ENCODE results near the gene FXN. TPM values are rescaled to one million over a fixed set of nuclear protein-coding genes. Genes with fewer than 3 reads are reported as not detected.

The FXN gene
- total and polyA plus RNA-seq, 4 experiments from 2014 or later, result 14.6 to 65.6 (median 33.2) TPM

GRCh38 chr9:69060766-69061165 is 25.2 kb downstream of the FXN start:
- Histone ChIP-seq H3K27ac (ENCODE audit: low read depth, low read length) (no peak overlapping the region), H3K4me3 (ENCODE audit: low read length in 2 of 2) (no peak overlapping the region), H3K36me3 (ENCODE audit: insufficient read depth, low read length) (peaks cover 9% of the 10 kb centered on the region), H3K27me3 (ENCODE audit: insufficient read depth, low read length) (no peaks in the 10 kb centered on the region), H3K9me3 (ENCODE audit: control insufficient read depth in 1 of 2, low read length in 2 of 2) (no peaks in the 10 kb centered on the region), H3K4me1 (ENCODE audit: insufficient read depth, low read length) (no peaks in the 10 kb centered on the region)
- CTCF ChIA-PET (ENCODE audit: partially characterized antibody), result interaction anchor here (0.5 to 4.8 kb wide), 2 partner anchors 8 to 132 kb away, joined by 3 to 24 read pairs; no protein-coding TSS in a partner anchor
- Mint-ChIP-seq H3K4me3 (no peak overlapping the region), H3K27ac (no peak overlapping the region), H3K27me3 (no peaks in the 10 kb centered on the region), H3K9me3 (no peaks in the 10 kb centered on the region), H3K36me3 (peaks cover 52% of the 10 kb centered on the region in 2 donors), H3K4me1 (peaks cover 0 to 4% (median 0%) of the 10 kb centered on the region in 4 donors)
- POLR2A ChIA-PET (ENCODE audit: partially characterized antibody), result interaction anchor here (1.0 kb wide), 1 partner anchor 25 kb away, joined by 3 read pairs; the partner anchor contains the start of gene FXN
- DNase-seq, result no peak
- intact Hi-C loops (cut with micrococcal nuclease), result no loop called here

DNA sequence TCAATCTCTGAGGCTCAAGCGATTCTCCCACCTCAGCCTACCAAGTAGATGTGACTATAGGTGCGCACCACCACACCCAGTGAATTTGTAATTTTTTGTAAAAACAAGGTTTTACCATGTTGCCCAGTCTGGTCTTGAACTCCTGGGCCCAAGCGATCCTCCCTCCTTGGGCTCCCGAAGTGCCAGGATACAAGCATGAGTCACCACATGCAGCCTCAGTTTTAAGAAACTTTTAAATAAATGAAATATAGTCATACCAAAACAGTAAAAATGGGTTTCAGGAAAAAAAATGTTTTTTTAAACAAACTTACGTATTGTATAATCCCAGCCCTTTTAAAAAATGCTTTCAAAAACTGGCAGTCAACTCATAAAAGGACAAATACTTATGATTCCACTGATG is 26.6 kb downstream of the FXN start:
- intact Hi-C loops (cut with micrococcal nuclease), result no loop called here
- no peaks in the 10 kb centered on the region for H3K4me1 Mint-ChIP-seq
- H3K27ac ChIP-seq (ENCODE audit: low read depth, low read length), result no peak overlapping the region
- no peaks in the 10 kb centered on the region for H3K27me3 Mint-ChIP-seq
- DNase-seq, result no peak
- peaks cover 9% of the 10 kb centered on the region for H3K36me3 ChIP-seq (ENCODE audit: insufficient read depth, low read length)
- H3K36me3 Mint-ChIP-seq, result peaks cover 56% of the 10 kb centered on the region in 2 donors
- H3K9me3 Mint-ChIP-seq, result no peaks in the 10 kb centered on the region
- POLR2A ChIA-PET (ENCODE audit: partially characterized antibody), result no interaction called here
- H3K27me3 ChIP-seq (ENCODE audit: insufficient read depth, low read length), result no peaks in the 10 kb centered on the region
- no peaks in the 10 kb centered on the region for H3K9me3 ChIP-seq (ENCODE audit: control insufficient read depth in 1 of 2, low read length in 2 of 2)
- CTCF ChIA-PET (ENCODE audit: partially characterized antibody), result interaction anchor here (4.8 kb wide), 1 partner anchor 131 kb away, joined by 24 read pairs; no protein-coding TSS in a partner anchor
- H3K4me3 Mint-ChIP-seq, result no peak overlapping the region
- H3K4me3 ChIP-seq (ENCODE audit: low read length in 2 of 2), result no peak overlapping the region
- no peaks in the 10 kb centered on the region for H3K4me1 ChIP-seq (ENCODE audit: insufficient read depth, low read length)
- no peak overlapping the region for H3K27ac Mint-ChIP-seq

GRCh38 chr9:69063839-69064238 is 28.3 kb downstream of the FXN start:
- Mint-ChIP-seq H3K9me3 (no peaks in the 10 kb centered on the region), H3K4me3 (no peak overlapping the region), H3K27ac (no peak overlapping the region), H3K27me3 (no peaks in the 10 kb centered on the region), H3K36me3 (peaks cover 54 to 57% of the 10 kb centered on the region in 2 donors), H3K4me1 (no peaks in the 10 kb centered on the region)
- Histone ChIP-seq H3K27ac (ENCODE audit: low read depth, low read length) (no peak overlapping the region), H3K4me1 (ENCODE audit: insufficient read depth, low read length) (no peaks in the 10 kb centered on the region), H3K9me3 (ENCODE audit: control insufficient read depth in 1 of 2, low read length in 2 of 2) (no peaks in the 10 kb centered on the region), H3K27me3 (ENCODE audit: insufficient read depth, low read length) (no peaks in the 10 kb centered on the region), H3K4me3 (ENCODE audit: low read length in 2 of 2) (no peak overlapping the region), H3K36me3 (ENCODE audit: insufficient read depth, low read length) (peaks cover 18% of the 10 kb centered on the region)
- ChIA-PET POLR2A (ENCODE audit: partially characterized antibody) (no interaction called here), CTCF (ENCODE audit: partially characterized antibody) (no interaction called here)
- DNase-seq, result no peak
- intact Hi-C loops (cut with micrococcal nuclease), result no loop called here

DNA sequence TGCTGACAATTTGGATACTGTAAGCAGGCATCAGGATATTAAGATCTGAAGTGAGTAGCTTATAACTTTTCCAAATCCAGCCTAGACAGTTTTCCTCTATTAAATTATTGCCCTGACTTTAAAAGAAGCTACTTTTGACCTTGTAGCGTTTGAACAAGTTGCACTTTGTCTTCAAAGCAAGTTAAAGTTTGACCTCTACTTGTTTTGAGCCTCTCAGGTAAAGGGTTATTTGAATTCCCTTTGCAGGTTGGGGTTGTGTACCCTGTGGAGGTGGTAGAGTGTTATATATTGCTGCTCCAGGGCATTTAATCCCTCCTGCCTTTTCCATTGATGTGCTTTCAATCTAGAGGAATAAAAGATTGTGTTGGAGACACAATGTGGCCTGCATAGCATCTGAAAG is 30.1 kb downstream of the FXN start:
- ChIA-PET POLR2A (ENCODE audit: partially characterized antibody) (no interaction called here), CTCF (ENCODE audit: partially characterized antibody) (interaction anchor here (0.6 to 1.8 kb wide), 3 partner anchors 40 to 127 kb away, joined by 3 to 7 read pairs (median 3); no protein-coding TSS in a partner anchor)
- Mint-ChIP-seq H3K36me3 (peaks cover 51 to 54% of the 10 kb centered on the region in 2 donors), H3K27ac (no peak overlapping the region), H3K27me3 (no peaks in the 10 kb centered on the region), H3K9me3 (no peaks in the 10 kb centered on the region), H3K4me3 (no peak overlapping the region), H3K4me1 (no peaks in the 10 kb centered on the region)
- no peaks in the 10 kb centered on the region for H3K4me1 ChIP-seq (ENCODE audit: insufficient read depth, low read length)
- DNase-seq, result no peak
- no peak overlapping the region for H3K4me3 ChIP-seq (ENCODE audit: low read length in 2 of 2)
- H3K27ac ChIP-seq (ENCODE audit: low read depth, low read length), result no peak overlapping the region
- no peaks in the 10 kb centered on the region for H3K9me3 ChIP-seq (ENCODE audit: control insufficient read depth in 1 of 2, low read length in 2 of 2)
- H3K27me3 ChIP-seq (ENCODE audit: insufficient read depth, low read length), result no peaks in the 10 kb centered on the region
- intact Hi-C loops (cut with micrococcal nuclease), result no loop called here
- H3K36me3 ChIP-seq (ENCODE audit: insufficient read depth, low read length), result peaks cover 18% of the 10 kb centered on the region

DNA sequence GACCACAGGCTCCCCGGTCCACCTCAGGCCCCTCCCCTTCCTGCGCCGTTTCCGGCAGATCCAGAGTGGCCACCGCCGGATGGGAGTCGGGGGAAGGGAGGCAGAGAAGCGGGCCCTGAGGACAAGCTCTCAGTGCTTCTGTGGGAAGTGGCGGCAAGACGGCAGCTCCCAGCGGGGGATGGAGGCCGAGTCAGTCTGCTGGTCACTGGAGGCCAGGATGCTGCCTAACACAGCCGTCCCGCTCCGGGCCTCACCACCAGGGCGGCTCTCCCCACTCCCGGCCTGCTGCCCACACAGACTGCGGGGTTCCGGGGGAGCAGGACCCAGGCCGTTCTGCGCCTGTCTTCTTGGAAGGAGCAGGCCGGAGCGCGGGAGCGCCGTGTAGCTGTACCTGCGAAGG is 31.4 kb downstream of the FXN start:
- Mint-ChIP-seq H3K27me3 (no peaks in the 10 kb centered on the region), H3K36me3 (peaks cover 52 to 55% of the 10 kb centered on the region in 2 donors), H3K4me1 (no peaks in the 10 kb centered on the region), H3K27ac (no peak overlapping the region), H3K9me3 (no peaks in the 10 kb centered on the region), H3K4me3 (no peak overlapping the region)
- no peak overlapping the region for H3K27ac ChIP-seq (ENCODE audit: low read depth, low read length)
- intact Hi-C loops (cut with micrococcal nuclease), result no loop called here
- CTCF ChIA-PET (ENCODE audit: partially characterized antibody), result interaction anchor here (1.9 kb wide), 1 partner anchor 14 kb away, joined by 5 read pairs; no protein-coding TSS in a partner anchor
- DNase-seq, result no peak
- POLR2A ChIA-PET (ENCODE audit: partially characterized antibody), result no interaction called here
- H3K36me3 ChIP-seq (ENCODE audit: insufficient read depth, low read length), result peaks cover 18% of the 10 kb centered on the region
- H3K4me3 ChIP-seq (ENCODE audit: low read length in 2 of 2), result no peak overlapping the region
- no peaks in the 10 kb centered on the region for H3K27me3 ChIP-seq (ENCODE audit: insufficient read depth, low read length)
- H3K9me3 ChIP-seq (ENCODE audit: control insufficient read depth in 1 of 2, low read length in 2 of 2), result no peaks in the 10 kb centered on the region
- H3K4me1 ChIP-seq (ENCODE audit: insufficient read depth, low read length), result no peaks in the 10 kb centered on the region

GRCh38 chr9:69070201-69070600 is 34.6 kb downstream of the FXN start:
- DNase-seq, result no peak

DNA sequence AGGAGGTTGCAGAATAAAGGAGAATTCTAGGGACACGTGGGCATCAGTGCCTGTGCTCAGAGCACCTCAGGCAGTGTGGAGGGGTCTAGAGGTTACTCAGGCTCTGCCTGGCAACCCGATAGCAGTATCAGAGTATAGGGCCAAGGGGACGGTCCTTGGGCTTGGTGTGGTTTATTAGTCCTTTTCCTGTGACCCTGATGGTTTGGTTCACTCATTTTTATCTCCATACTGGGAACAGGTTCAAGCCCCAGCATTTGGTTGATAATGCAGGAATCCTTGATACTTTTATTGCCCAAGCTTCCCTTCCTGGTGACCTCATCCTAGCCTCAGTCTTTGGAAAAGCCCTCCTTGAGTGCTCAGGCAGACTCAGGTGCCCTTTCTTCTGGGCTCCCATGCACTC is 35.5 kb downstream of the FXN start:
- Mint-ChIP-seq H3K27ac (no peak overlapping the region), H3K36me3 (peaks cover 53 to 54% of the 10 kb centered on the region in 2 donors)

More at GRCh38 chr9:69070201-69070600, 34.6 kb downstream of the FXN start:
- Histone ChIP-seq H3K4me1 (ENCODE audit: insufficient read depth, low read length) (no peaks in the 10 kb centered on the region), H3K9me3 (ENCODE audit: control insufficient read depth in 1 of 2, low read length in 2 of 2) (no peaks in the 10 kb centered on the region), H3K4me3 (ENCODE audit: low read length in 2 of 2) (no peak overlapping the region), H3K27ac (ENCODE audit: low read depth, low read length) (no peak overlapping the region), H3K27me3 (ENCODE audit: insufficient read depth, low read length) (no peaks in the 10 kb centered on the region), H3K36me3 (ENCODE audit: insufficient read depth, low read length) (peaks cover 13% of the 10 kb centered on the region)
- Mint-ChIP-seq H3K9me3 (no peaks in the 10 kb centered on the region), H3K27ac (no peak overlapping the region), H3K27me3 (no peaks in the 10 kb centered on the region), H3K4me3 (no peak overlapping the region), H3K36me3 (peaks cover 61 to 62% of the 10 kb centered on the region in 2 donors), H3K4me1 (no peaks in the 10 kb centered on the region)
- POLR2A ChIA-PET (ENCODE audit: partially characterized antibody), result no interaction called here
- CTCF ChIA-PET (ENCODE audit: partially characterized antibody), result interaction anchor here (1.2 kb wide), 1 partner anchor 17 kb away, joined by 5 read pairs; no protein-coding TSS in a partner anchor
- intact Hi-C loops (cut with micrococcal nuclease), result no loop called here

More for the DNA sequence above, 35.5 kb downstream of the FXN start:
- POLR2A ChIA-PET (ENCODE audit: partially characterized antibody), result no interaction called here
- no peak for DNase-seq
- CTCF ChIA-PET (ENCODE audit: partially characterized antibody), result no interaction called here
- H3K27me3 Mint-ChIP-seq, result no peaks in the 10 kb centered on the region
- intact Hi-C loops (cut with micrococcal nuclease), result no loop called here
- no peak overlapping the region for H3K4me3 ChIP-seq (ENCODE audit: low read length in 2 of 2)
- H3K4me1 ChIP-seq (ENCODE audit: insufficient read depth, low read length), result no peaks in the 10 kb centered on the region
- no peaks in the 10 kb centered on the region for H3K4me1 Mint-ChIP-seq
- H3K36me3 ChIP-seq (ENCODE audit: insufficient read depth, low read length), result peaks cover 12% of the 10 kb centered on the region
- H3K27ac ChIP-seq (ENCODE audit: low read depth, low read length), result no peak overlapping the region
- no peak overlapping the region for H3K4me3 Mint-ChIP-seq
- no peaks in the 10 kb centered on the region for H3K27me3 ChIP-seq (ENCODE audit: insufficient read depth, low read length)
- H3K9me3 Mint-ChIP-seq, result no peaks in the 10 kb centered on the region
- no peaks in the 10 kb centered on the region for H3K9me3 ChIP-seq (ENCODE audit: control insufficient read depth in 1 of 2, low read length in 2 of 2)

Data from CD4-positive, alpha-beta memory T cell (primary cell).